Colonic mucosa (tissue), 4 donors: ENCODE results near the gene MRTFA. TPM values are rescaled to one million over a fixed set of nuclear protein-coding genes. Genes with fewer than 3 reads are reported as not detected.

Source experiments
- DNase-seq: peaks from one replicate; pipeline ENCODE4 v3.0.0-alpha.2; 2020
- H3K27ac ChIP-seq: fragments of 200-600 bp; one replicate; pipeline ENCODE4 v1.8.0; 2021
- H3K27me3 ChIP-seq: fragments of 200-600 bp; one replicate; pipeline ENCODE4 v1.8.0; 2021
- H3K36me3 ChIP-seq: fragments of 200-600 bp; one replicate; pipeline ENCODE4 v1.8.0; 2021
- H3K4me1 ChIP-seq: fragments of 200-600 bp; one replicate; pipeline ENCODE4 v1.8.0; 2021; ENCODE audit warnings: mild to moderate bottlenecking
- H3K4me3 ChIP-seq: fragments of 200-600 bp; one replicate; pipeline ENCODE4 v1.8.0; 2021
- H3K9ac ChIP-seq, 2 donors: one replicate each; pipeline ENCODE4 v1.7.0; 2013; ENCODE audit warnings: control low read depth in 2 of 2, low read depth in 2 of 2, low read length in 2 of 2
- H3K9me3 ChIP-seq: fragments of 200-600 bp; one replicate; pipeline ENCODE4 v1.8.0; 2021
- CTCF ChIP-seq: fragments of 200-600 bp; IDR thresholded peaks from one replicate; pipeline ENCODE4 v1.8.0; 2022; ENCODE audit warnings: antibody characterized with exemption, mild to moderate bottlenecking
- intact Hi-C: fragments of 100-400 bp; cut with DNase I; formaldehyde crosslinking; loops from one replicate; pipeline ENCODE4 v1.14.1; 2022
- total RNA-seq, 2 donors: library from RNA; stranded (reverse); fragmentation: NEBNext Ultra II Directional in 1 of 2; extraction: Animal tissue kit (Norgen Biotek cat#: 25700) in 1 of 2; gene quantifications; one replicate each; pipeline ENCODE4 v1.2.1, GENCODE V29; 2021
- donor health status: healthy.
- donor health status: DM: no; HTN: no; CAD: no.
- donor health status: DM: no; HTN: no; CAD: no.

Gene MRTFA
- total RNA-seq, 2 donors from 2014 or later = 31.9 to 35.6 TPM

DNA sequence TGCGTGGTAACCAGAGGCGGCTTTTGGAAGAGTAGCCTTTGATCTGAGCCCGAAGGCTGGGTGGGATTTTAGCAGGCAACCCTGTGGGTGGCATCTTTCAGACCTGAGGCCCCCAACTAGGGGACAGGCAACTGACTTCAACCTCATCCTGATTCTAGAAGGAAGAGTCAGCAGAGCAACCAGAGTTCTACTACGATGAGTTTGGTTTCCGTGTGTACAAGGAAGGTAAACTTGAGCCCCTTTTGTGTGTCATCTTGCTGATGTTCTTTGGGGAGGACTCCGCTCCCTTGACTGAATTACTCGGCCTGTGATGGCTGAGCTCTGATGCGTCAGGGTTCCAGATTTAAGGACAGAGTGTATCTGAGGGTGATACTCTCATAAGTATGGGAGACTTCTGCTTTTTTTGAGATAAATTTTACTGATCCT lies 234.5 kb downstream of the MRTFA start:
- Histone ChIP-seq H3K9me3 (no peaks in the 10 kb centered on the region), H3K36me3 (peaks cover 26% of the 10 kb centered on the region), H3K4me1 (no peaks in the 10 kb centered on the region), H3K4me3 (no peak overlapping the region), H3K27me3 (no peaks in the 10 kb centered on the region), H3K9ac (no peak overlapping the region), H3K27ac (no peak overlapping the region)
- intact Hi-C loops = no loop called here
- no peak for TF ChIP-seq CTCF
- no peak for DNase-seq

GRCh38 chr22:40401532-40401931 lies 235.0 kb downstream of the MRTFA start:
- DNase-seq = no peak
- H3K27me3 ChIP-seq = no peaks in the 10 kb centered on the region
- no peak overlapping the region for H3K27ac ChIP-seq
- TF ChIP-seq CTCF = no peak
- H3K9me3 ChIP-seq = no peaks in the 10 kb centered on the region
- H3K4me1 ChIP-seq = no peaks in the 10 kb centered on the region
- intact Hi-C loops = no loop called here
- H3K9ac ChIP-seq = no peak overlapping the region
- peaks cover 22% of the 10 kb centered on the region for H3K36me3 ChIP-seq
- H3K4me3 ChIP-seq = no peak overlapping the region

DNA sequence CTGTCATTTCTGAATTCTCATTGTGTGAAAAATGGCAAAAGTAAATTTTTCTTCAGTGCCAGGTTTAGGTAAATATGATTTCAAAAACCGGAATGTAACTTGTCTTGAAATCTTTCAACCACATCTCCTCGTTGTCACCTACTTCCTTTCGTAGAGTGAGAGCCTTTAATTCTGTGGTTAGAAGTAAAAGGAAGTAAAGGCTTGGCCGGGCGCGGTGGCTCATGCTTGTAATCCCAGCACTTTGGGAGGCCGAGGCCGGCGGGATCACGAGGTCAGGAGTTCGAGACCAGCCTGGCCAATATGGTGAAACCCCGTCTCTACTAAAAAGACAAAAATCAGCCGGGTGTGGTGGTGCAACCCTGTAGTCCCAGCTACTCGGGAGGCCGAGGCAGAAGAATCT lies 236.4 kb downstream of the MRTFA start:
- Histone ChIP-seq H3K27ac (no peak overlapping the region), H3K4me1 (no peaks in the 10 kb centered on the region), H3K9me3 (no peaks in the 10 kb centered on the region), H3K36me3 (peaks cover 8% of the 10 kb centered on the region), H3K9ac (no peak overlapping the region), H3K27me3 (no peaks in the 10 kb centered on the region), H3K4me3 (no peak overlapping the region)
- DNase-seq = no peak
- TF ChIP-seq CTCF = no peak
- intact Hi-C loops = no loop called here

GRCh38 chr22:40399621-40400020 lies 236.9 kb downstream of the MRTFA start:
- H3K4me3 ChIP-seq = no peak overlapping the region
- H3K9ac ChIP-seq = no peak overlapping the region
- no peak overlapping the region for H3K27ac ChIP-seq
- DNase-seq = no peak
- TF ChIP-seq CTCF = no peak
- peaks cover 7% of the 10 kb centered on the region for H3K36me3 ChIP-seq
- intact Hi-C loops = no loop called here
- no peaks in the 10 kb centered on the region for H3K4me1 ChIP-seq
- H3K9me3 ChIP-seq = no peaks in the 10 kb centered on the region
- H3K27me3 ChIP-seq = no peaks in the 10 kb centered on the region

GRCh38 chr22:40397396-40397795 lies 239.1 kb downstream of the MRTFA start:
- DNase-seq = no peak
- intact Hi-C loops = no loop called here
- no peaks in the 10 kb centered on the region for H3K27me3 ChIP-seq
- H3K4me1 ChIP-seq = no peaks in the 10 kb centered on the region
- H3K36me3 ChIP-seq = peaks cover 7% of the 10 kb centered on the region
- no peak for TF ChIP-seq CTCF
- peak overlapping the region in 1 of 2 donors; percentile 2 for H3K9ac ChIP-seq
- H3K4me3 ChIP-seq = no peak overlapping the region
- H3K27ac ChIP-seq = peak overlapping the region; percentile 55
- no peaks in the 10 kb centered on the region for H3K9me3 ChIP-seq

DNA sequence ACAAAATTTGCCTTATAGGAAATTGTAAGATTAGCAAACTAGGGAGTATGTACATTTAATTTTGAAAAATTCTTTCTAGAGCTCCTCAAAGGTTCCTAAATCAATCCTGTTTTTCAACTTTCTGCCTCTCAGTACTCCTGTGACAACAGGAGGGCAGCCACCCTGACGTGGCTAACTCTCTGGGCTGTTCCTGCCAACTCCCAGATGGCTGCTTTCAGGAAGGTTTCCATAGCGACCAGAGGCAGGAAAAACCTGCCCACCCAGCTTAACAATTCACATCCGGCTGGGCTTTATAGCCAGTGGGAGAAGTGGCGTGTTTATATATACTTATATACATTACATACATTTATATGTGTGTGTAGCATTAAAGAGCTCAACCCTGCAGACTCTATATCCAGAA lies 239.6 kb downstream of the MRTFA start:
- H3K27me3 ChIP-seq = no peaks in the 10 kb centered on the region
- TF ChIP-seq CTCF = no peak
- intact Hi-C loops = no loop called here
- no peaks in the 10 kb centered on the region for H3K9me3 ChIP-seq
- DNase-seq = peak; percentile 91
- H3K4me1 ChIP-seq = no peaks in the 10 kb centered on the region
- H3K4me3 ChIP-seq = no peak overlapping the region
- H3K9ac ChIP-seq = peak overlapping the region in 1 of 2 donors; percentile 49
- H3K27ac ChIP-seq = peak overlapping the region; percentile 55
- peaks cover 3% of the 10 kb centered on the region for H3K36me3 ChIP-seq
